GM12892 (cell line): Measurements from ENCODE around the gene ANXA6.

Experiments
- DNase-seq: peaks from one replicate; pipeline ENCODE4 v3.0.0; 2011; ENCODE audit not compliant: insufficient read length
- FAIRE-seq: peaks from 2 replicates; lab custom pipeline; 2011; peaks lifted over from hg19 to GRCh38; lab: Jason Lieb, UNC
- POLR2A ChIP-seq: IDR thresholded peaks from 2 replicates; pipeline ENCODE4 v1.6.1; 2011; ENCODE audit warnings: low read depth, low read length, control low read depth
- POLR2AphosphoS5 ChIP-seq: IDR thresholded peaks from 2 replicates; pipeline ENCODE4 v1.6.1; 2011; ENCODE audit warnings: low read depth, low read length, control low read depth
- TAF1 ChIP-seq: IDR thresholded peaks from 2 replicates; pipeline ENCODE4 v1.6.1; 2011; ENCODE audit warnings: low read depth, mild to moderate bottlenecking, control low read depth, low read length, borderline replicate concordance

The ANXA6 gene

DNA sequence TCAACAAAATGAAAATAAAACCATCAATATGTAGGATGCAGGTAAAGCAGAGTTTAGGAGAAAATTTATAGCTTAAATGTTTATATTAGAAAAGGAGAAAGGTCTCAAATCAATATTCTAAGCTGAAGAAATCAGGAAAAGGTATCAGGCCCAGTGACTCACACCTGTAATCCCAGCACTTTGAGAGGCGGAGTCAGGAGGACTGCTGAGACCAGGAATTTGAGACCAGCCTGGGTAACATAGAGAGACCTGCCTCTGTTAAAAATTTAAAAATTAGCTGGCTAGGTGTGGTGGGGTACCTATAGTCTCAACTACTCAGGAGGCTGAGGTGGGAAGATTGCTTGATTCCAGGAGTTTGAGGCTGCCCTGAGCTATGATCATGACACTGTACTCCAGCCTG lies 34.1 kb upstream of the ANXA6 start:
- DNase-seq, result no peak
- TF ChIP-seq TAF1 (no peak), POLR2AphosphoS5 (no peak), POLR2A (no peak)
- no peak for FAIRE-seq

- no peak for DNase-seq
- TF ChIP-seq POLR2A, result no peak
- no peak for TF ChIP-seq TAF1
- FAIRE-seq, result no peak
These were observed 31.6 kb upstream of the ANXA6 start for GRCh38 chr5:151189151-151189550.

GRCh38 chr5:151186538-151186937 lies 29.0 kb upstream of the ANXA6 start:
- FAIRE-seq, result no peak
- no peak for DNase-seq
- TF ChIP-seq TAF1 (no peak), POLR2AphosphoS5 (no peak), POLR2A (no peak)

DNA sequence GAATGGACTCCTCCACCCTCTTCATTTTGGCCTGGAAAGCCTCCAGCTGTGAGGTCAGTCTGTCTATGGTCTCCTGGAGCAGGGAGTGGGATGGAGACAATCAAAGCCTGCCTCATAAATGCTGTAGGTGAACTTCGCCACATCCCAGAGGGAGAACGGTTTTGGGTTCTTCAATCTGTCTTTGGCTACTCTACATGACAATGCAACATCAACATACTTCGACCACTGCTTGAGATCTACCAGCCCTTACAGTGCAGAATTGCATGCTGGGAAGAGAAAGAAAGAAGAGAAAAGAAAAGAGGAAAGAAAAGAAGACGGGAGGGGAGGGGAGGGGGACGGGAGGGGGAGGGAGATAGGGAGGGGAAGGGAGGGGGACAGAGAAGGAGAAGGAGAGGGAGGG lies 28.5 kb upstream of the ANXA6 start:
- FAIRE-seq (no peak), DNase-seq (no peak)

DNA sequence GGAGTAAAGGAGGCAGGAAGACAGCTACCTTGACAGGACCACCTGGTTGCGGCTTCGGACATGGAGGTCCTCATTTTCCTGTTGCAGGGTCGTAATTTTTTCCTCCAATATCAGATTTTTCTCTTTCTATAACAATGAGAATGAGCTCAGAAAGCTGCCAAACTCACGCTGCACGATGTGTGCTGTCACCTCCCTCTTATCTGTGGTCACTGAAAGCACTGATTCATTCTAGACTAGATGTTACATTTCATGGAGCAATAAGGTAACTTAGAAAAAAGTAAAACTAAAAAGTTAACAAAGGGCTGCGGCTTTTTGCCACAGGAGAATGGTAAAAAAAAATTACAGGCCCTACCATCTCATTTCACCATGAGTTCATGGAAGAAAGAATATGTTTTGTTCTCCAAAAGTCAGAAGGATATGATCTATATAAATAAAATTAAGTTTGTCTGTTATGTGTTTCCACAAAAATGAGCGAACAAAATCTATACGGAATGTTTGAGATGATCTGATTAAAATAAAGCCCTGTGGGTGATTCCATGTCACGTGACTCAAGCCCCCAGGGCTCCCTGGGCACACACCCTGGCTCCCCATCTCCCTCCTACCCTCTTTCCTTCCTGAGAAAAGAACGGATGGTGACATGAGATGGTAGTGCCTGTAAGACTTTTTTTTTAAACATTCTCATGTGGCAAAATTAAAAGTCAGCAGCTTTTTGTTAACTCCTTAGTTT lies 26.9 kb upstream of the ANXA6 start:
- TF ChIP-seq TAF1 (no peak), POLR2AphosphoS5 (no peak), POLR2A (no peak)
- no peak for DNase-seq
- no peak for FAIRE-seq

More for the DNA sequence above, 28.5 kb upstream of the ANXA6 start:
- TF ChIP-seq POLR2AphosphoS5, result no peak
- TF ChIP-seq TAF1, result no peak
- TF ChIP-seq POLR2A, result no peak

GRCh38 chr5:151183456-151184245 lies 26.1 kb upstream of the ANXA6 start:
- no peak for FAIRE-seq
- no peak for DNase-seq
- TF ChIP-seq TAF1 (no peak), POLR2AphosphoS5 (no peak), POLR2A (no peak)

- FAIRE-seq (no peak), DNase-seq (no peak)
- TF ChIP-seq TAF1 (no peak), POLR2A (no peak), POLR2AphosphoS5 (no peak)
These were observed 25.4 kb upstream of the ANXA6 start for GRCh38 chr5:151182976-151183375.

- TF ChIP-seq POLR2AphosphoS5 (no peak), TAF1 (no peak), POLR2A (no peak)
- no peak for FAIRE-seq
- DNase-seq, result no peak
These were observed 24.9 kb upstream of the ANXA6 start for GRCh38 chr5:151182524-151182900.

GRCh38 chr5:151181818-151182523 lies 24.4 kb upstream of the ANXA6 start:
- TF ChIP-seq TAF1, result no peak
- no peak for TF ChIP-seq POLR2A
- TF ChIP-seq POLR2AphosphoS5, result no peak
- FAIRE-seq, result no peak

DNA sequence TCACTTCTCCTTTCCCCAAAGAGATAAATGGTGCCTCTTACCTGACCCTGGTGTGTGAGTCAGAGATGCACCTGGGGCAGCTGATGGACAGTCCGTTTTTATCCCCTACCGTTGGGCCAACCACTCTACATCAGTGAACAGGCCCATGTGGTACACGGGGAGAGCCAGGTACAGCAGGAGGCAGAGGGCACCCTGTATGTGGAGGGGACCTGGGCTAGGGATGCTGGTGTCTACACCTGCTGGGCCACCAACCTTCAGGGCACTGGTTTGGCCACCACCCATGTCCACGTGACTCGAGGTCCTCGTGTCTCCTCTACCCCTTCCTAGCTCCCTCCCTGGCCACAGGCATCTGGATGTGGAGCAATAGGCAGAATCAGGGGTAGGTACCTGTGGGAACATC lies 22.7 kb upstream of the ANXA6 start:
- FAIRE-seq (no peak), DNase-seq (no peak)
- TF ChIP-seq TAF1 (no peak), POLR2AphosphoS5 (no peak), POLR2A (no peak)

More at GRCh38 chr5:151181818-151182523, 24.4 kb upstream of the ANXA6 start:
- no peak for DNase-seq

DNA sequence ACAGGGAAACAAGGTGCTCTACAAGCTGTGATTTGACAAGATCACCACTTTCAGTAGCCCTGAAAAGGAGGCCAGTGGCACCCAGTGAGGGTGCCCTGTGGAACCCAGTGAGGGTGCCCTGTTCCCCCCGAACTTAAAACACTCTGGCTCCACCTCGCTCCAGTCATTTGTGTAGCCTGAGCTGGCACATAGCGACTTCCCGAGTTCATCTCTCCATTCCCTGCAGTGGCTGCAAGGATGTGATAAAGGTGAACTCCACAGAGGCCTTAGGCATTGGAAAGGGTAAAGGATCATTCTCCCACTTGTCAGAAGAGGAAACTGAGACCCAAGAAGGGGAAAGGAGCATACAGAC lies 21.9 kb upstream of the ANXA6 start:
- FAIRE-seq (no peak), DNase-seq (no peak)
- TF ChIP-seq POLR2A (no peak), TAF1 (no peak), POLR2AphosphoS5 (peak; percentile 23; the same call in 1 of the 2 replicates)
